T1000 (cell line): ENCODE data around the gene TIAM2.
"Not testable (repeated sequence)": the region's sequence is repeated elsewhere in the genome, so short reads cannot be mapped to it uniquely, and the experiment has no call there.

Experiments used
- DNase-seq: peaks from one replicate; lab custom pipeline; 2025; ENCODE audit warnings: mixed read lengths; lab: John Stamatoyannopoulos, UW

Gene TIAM2

GRCh38 chr6:155200012-155200411 is 204.9 kb downstream of the TIAM2 start:
- no peak for DNase-seq

GRCh38 chr6:155201461-155202226 is 206.5 kb downstream of the TIAM2 start:
- DNase-seq, result no peak

GRCh38 chr6:155207223-155207622 is 212.1 kb downstream of the TIAM2 start:
- DNase-seq, result no peak

GRCh38 chr6:155212106-155212505 is 217.0 kb downstream of the TIAM2 start:
- DNase-seq, result no peak

- no peak for DNase-seq
Measured at GRCh38 chr6:155212616-155213380, 217.7 kb downstream of the TIAM2 start.

GRCh38 chr6:155213611-155214372 is 218.7 kb downstream of the TIAM2 start:
- DNase-seq, result no peak

- no peak for DNase-seq
Measured at GRCh38 chr6:155215906-155216305, 220.8 kb downstream of the TIAM2 start.

GRCh38 chr6:155216312-155217046 is 221.4 kb downstream of the TIAM2 start:
- no peak for DNase-seq

- not testable (repeated sequence) for DNase-seq
Measured at GRCh38 chr6:155218711-155219110, 223.6 kb downstream of the TIAM2 start.

- no peak for DNase-seq
Measured at GRCh38 chr6:155219299-155219698, 224.2 kb downstream of the TIAM2 start.

- no peak for DNase-seq
Measured at GRCh38 chr6:155219858-155220301, 224.8 kb downstream of the TIAM2 start.

- no peak for DNase-seq
Measured at GRCh38 chr6:155221086-155221485, 226.0 kb downstream of the TIAM2 start.

- no peak for DNase-seq
Measured at GRCh38 chr6:155222506-155222905, 227.4 kb downstream of the TIAM2 start.

GRCh38 chr6:155223646-155224451 is 228.7 kb downstream of the TIAM2 start:
- DNase-seq, result no peak

- no peak for DNase-seq
Measured at GRCh38 chr6:155224618-155225017, 229.5 kb downstream of the TIAM2 start.

GRCh38 chr6:155227046-155227445 is 231.9 kb downstream of the TIAM2 start:
- no peak for DNase-seq

GRCh38 chr6:155228546-155229166 is 233.5 kb downstream of the TIAM2 start:
- no peak for DNase-seq

- DNase-seq, result not testable (repeated sequence)
Measured at GRCh38 chr6:155230975-155231374, 235.9 kb downstream of the TIAM2 start.

GRCh38 chr6:155232848-155233247 is 237.7 kb downstream of the TIAM2 start:
- DNase-seq, result no peak

GRCh38 chr6:155234167-155234566 is 239.1 kb downstream of the TIAM2 start:
- no peak for DNase-seq
